Measurements from ENCODE around the gene NPB.
A peak's percentile ranks its signal among the peaks of the same experiment; 100 is the strongest.

The NPB gene

DNA sequence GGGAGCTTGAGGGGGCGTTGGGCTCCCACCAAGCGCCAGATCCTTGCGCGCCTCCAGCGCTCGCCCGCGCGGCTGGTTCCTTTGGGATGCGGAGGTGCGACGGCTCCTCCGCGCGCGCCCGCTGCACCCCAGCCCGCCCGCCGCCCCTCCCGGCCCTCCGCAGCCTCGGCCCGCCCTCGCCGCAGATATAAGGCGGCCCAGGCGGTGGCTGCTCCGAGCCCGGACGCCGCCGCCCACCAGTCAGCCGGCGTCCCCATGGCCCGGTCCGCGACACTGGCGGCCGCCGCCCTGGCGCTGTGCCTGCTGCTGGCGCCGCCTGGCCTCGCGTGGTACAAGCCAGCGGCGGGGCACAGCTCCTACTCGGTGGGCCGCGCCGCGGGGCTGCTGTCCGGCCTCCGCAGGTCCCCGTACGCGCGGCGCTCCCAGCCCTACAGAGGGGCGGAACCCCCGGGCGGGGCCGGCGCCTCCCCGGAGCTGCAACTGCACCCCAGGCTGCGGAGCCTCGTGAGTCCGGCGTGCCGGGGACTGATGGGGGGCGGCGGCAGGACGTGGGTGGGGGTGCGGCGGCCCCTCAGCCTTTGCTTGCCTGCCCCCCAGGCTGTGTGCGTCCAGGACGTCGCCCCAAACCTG lies at the start of gene NPB:
NPB (plus strand) TSS at position 216 of the 630 bp plus-strand sequence; CDS start at position 256, 40 bp downstream.
- FAIRE-seq = no peak

DNA sequence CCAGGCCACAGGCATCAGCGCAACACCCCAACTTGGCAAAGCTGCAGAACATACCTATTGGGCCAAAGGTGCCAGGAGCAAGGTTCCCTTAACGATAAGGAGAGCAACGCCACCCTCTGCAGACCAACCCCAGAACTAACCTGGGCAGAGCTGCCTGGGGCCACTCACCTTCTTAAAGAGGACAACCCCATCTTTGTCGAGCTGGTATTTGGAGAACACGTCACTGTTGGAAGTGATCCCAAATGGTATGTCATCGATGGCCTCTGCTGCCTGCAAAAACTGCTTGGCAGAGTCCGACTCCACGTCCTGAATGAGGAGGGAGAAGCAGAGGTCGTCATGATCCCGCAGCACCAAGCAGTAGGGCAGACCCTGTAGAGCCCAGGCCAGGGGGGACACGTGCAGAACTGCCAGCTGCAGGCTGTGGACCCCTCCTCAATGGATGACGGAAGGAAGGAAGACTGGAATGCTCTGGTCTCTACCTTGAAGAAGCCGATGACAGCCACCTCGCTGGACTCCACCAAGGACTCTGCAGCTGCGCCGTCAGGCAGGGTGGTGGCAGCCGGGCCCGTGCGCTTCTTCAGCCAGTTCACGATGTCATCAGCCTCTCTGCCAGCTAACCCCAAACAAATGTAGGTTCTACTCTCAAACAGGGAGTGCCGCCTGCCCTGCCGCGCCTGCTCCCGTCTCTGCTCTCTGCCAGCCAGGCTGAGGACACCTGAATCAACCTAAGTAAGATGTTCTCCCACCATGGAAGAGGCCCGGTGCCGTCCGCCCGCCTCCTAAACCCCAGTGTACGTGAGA lies 46.9 kb upstream of the NPB start:
- no peak for FAIRE-seq

DNA sequence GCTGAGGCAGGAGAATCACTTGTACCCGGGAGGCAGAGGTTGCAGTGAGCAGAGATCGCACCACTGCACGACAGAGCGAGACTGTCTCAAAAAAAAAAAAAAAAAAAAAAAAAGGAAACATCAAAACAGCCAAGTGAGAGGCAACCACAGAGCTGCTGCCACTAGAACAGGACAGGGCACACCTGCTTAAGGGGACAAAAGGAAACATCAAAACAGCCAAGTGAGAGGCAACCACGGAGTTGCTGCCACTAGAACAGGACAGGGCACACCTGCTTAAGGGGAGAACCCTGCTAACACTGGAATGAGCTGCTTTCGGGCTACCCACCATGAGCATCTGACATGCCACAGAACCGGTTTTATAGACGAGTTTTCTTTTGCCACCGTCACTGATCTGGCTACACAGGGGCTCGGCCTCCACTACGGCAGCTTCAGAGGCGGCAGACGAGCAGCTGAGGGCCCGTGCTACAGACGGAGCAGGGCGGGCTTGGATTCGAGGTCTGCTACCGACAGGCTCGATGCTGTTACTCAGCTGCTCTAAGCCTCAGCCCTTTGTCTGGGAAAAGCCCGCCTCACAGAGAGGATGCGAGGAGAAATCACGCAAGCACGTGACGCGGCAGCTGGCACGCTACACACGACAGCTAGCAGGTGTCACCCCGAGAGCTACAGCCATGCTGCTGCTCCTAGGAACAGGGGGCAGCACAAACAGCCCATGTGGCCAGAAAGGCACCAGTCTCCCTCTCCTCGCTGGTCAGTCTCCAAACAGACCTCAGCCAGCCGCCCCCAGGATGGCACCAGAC lies 43.7 kb upstream of the NPB start:
- FAIRE-seq = no peak

DNA sequence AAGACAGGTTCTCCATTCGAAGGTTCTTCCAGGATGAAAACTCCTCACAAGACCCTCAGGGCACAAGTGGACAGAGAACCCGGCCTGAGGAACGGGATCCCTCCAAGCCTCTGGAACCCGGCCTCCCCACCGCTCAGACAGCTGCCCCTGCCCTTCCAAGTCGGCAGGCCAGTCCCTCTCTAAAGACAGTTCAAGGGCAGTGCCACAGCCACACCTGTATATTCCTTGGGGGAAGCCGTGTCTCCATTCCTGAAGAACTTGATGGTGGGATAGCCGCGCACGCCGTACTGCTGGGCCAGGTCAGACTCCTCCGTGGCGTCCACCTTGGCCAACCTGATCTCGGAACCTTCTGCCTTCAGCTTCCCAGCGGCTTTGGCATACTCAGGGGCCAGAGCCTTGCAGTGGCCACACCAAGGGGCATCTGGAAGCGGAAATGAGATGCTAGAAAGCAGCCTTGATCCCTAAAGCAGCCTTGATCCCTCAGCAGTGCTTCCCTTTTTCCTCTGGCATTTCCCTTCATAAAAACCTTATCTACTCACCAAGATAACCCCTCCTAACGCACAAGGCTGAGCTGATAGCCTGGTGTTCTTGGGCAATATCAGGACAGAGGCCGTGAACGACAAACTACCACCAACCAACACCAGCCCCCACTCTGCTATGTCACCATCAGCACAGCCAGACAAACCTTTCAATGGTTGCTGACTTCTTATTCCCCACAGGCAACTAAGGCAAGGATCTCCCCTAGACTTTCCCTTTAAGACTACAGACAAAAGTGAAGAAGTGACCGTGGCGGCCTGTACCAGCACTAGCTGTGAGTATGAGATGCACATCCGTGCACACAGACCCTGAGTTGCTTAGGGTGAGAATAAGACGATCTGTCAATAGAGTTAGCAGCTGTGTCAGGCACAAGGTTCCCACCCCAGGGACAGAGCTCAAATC lies 42.8 kb upstream of the NPB start:
- FAIRE-seq = no peak

DNA sequence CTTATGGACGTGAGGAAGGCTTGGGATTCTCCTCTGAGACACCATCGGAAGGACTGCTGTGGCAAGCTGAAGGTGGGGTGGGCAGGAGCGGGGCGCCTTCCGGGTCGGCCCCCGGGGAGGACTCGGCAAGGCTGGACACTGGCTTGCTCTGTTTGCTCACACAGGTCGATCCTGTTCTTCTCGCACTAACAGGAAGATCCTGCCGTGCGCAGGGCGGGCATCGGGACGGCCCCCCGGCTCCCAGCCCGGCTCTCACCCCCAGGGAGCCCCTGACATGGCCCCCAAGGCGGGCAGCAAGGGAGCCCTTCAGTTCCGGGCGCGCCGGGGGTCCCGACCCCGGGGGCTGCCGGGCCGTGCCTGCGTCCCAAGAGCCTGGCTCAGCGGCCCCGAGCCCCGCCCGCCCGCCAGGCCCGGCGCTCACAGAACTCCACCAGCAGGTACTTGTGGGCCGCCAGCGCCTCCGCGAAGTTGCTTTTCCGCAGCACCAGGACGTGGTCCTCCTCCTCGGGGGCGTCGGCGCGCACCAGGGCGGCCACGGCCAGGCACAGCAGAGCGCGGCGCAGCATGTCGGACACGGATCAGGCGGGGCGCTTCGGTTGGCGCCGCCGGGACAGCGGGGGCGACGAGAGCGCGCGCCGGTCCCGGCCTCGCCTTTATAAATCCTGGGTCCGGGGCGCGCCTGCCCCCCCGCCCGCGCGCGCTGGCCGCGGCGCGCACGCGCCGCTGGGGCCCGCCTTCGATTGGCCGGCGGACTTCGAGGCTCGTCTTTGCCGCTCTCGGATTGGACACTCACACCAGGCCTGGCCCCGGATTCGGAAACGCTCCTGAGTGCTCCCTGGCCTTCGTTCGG lies 41.9 kb upstream of the NPB start, which contains the start of gene P4HB:
P4HB (minus strand) TSS at position 630 of the 850 bp plus-strand sequence; CDS start at position 566, 64 bp downstream.
- FAIRE-seq = no peak

DNA sequence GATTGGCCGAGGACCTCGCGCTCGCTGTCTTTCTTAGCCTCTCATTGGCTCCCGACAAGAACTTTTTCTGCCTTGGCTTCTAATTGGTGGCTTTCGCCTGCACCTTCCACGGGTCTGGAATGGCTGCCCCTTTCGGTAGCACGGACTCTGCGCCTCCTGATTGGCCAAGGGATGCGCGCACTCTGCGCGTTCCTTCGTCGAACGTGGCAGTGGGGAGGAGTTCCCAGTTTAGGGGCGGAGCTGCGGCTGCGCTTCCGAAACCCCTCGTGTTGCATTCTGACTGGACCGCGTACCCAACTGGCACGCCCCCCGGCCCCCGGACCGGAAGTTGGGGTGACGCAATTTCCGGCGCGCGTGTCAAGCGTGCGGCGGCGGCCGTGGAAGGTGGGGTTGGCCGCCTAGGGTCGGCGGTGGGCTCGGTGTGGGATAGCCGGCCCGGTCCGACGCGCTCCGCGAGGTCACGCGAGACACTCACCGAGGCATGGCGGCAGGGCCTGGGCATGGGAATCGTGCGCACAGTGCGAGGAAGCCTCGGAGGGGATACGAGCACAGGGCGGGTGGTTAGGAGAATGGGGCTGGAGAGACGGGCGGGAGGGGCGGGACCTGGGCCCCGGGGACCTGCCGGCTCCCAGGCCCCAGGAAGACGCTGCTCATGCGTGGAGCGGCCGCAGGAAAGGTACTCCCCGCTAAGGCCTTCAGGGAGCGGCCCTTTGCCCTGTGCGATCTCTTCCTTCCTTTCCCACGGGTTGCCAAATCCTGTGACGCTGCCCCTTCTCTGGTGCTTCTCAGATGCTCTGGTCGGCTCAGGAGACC lies 41.1 kb upstream of the NPB start:
- peak; percentile 84 for FAIRE-seq

DNA sequence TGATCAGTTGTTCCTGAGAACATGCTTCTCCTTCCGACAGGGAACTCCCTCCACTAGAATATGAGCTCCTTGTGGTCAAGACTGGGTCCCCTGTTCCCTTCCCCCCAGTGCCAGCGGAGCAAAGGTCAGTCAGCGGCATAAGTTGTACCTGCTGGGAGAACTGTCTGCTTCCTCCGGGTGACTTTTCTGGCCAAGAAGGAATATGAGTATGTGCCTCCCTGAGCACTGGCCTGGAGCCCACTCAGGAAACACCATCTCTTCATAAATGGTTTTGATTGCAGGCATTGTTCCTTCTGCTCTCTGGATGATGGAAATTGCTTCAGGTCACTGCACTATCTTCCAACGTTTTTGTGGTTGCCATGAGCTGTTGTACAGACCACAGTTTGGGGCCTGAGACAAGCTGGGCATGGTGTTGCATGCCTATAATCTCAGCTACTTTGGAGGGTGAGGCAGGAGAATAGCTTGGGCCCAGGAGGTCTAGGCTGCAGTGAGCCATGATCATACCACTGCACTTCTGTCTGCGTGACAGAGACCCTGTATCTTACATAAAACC lies 38.8 kb upstream of the NPB start:
- no peak for FAIRE-seq

DNA sequence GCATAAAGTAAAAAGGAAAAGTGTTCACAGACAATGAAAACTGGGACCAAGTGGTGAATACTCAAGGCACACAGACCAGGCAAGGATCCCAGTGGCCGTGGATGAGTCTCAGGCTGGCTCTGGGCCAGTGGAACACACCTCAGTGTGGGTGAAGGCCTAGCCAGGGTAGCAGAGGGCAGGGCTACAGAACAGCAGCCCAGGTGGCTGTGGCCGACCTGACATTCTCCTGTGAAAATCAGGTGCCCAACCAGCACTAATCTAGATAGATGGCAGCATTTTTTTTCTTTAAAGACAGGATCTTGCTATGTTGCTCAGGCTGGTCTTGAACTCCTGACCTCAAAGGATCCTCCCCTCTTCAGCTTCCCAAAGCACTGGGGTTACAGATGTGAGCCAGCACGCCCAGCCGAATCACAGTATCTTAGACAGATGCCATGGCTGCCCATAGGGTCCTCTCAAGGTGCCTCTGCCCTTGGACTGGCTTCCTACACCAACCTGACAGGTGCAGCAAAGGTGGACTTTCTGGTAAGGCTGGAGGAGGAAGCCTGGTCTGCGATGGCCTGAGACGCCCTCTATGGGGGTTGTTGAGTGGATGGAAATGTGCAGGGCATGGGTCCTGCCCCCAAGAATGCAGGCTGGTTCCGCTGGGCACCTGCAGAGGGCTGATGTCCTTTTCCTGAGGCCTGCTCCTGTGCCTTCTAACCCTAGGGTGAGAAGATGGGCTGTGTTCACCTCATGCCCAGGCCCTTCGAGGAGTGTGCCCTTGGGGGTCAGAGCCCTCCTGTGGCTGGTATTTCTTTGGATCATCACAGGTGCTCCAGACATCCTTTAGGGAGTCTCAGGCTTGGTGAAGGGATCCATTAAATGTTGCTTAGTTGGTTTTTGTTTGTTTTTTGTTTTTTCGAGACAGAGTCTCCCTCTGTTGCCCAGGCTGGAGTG lies 37.9 kb upstream of the NPB start:
- no peak for FAIRE-seq

DNA sequence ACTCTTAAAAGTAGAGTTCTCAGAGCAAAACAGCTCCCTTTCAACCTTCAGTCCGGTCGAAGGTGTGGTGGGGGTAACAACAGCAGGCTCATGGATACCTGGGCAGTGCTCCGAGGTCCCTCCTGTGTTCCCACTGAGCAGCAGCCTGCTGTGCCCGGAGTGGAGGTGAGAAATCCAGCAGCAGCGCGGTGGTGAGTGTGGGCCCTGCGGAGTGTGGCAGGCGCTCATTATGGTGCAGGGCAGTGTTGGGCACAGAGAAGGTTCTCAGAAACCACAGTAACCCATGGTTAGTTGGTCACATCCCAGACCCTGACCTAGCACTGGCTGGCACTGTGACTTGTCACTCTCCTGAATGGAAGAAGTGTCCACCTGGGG lies 36.7 kb upstream of the NPB start:
- no peak for FAIRE-seq

DNA sequence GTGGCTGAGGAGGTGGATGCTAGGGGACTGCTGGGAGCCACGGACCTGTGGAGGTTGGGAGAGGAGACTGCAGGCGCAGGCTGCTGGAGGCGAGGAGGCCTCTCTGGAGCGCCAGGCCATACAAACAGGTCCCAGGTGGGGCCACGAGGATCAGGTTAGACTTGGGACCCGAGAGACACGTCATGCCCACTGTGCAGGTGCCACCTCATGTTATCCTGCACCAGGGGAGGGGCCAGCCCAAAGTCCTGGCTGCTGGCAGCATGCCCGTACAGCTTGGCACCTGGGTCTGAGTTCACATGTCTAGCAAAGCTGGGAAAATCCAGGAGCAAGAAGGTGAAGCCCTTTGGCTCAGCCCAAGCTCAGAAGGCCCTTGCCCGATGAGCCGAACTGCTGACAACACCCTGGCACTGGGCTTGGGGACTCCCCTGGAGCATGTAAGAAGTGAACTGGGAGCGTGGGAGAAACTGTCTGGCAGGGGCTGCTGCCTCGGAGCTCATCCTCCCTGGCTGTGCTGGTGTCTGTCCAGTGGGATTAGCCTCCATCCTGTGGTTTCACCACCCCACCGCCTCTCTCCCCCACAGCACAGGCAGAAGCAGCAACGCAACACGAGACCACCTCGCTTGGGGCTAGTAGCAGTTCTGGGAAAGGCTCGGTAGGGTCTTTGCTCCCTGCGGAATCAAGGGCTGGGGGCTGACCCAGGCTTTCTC lies 36.2 kb upstream of the NPB start:
- FAIRE-seq = no peak

DNA sequence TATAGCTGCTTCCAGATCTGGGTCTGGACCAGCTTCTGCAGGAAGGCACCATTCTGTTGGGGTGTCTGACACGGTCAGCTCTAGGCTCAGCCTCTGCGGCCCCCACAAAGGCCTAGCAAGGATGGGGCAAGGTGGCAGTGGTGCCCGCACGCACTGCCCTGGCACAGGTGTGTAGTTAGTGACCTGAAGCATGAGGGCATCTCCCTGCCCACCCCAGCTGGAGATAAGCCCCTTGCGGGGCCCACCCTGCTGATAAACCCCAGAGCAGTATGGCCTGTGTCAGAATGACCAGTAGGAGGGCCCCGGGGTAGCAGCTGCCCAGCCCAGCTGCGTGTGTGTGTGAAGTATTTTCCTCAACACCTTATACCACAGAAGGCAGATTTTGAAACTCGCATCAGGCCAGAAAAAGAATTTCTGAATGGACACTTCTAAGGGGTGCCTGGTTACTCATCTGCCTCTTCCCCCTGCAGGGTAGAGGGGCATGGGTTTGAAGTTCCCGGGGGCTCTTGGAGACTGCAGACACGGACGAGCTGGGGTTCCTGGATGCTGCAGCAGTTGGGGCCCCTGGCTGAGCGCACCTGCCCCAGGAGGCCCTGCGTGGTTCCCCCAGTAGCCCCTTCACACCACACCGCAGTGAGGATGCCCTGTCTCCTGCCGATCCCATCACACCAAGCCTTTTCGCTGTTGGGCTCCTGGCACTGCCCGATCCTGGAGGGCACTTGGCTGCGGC lies 35.4 kb upstream of the NPB start:
- no peak for FAIRE-seq

DNA sequence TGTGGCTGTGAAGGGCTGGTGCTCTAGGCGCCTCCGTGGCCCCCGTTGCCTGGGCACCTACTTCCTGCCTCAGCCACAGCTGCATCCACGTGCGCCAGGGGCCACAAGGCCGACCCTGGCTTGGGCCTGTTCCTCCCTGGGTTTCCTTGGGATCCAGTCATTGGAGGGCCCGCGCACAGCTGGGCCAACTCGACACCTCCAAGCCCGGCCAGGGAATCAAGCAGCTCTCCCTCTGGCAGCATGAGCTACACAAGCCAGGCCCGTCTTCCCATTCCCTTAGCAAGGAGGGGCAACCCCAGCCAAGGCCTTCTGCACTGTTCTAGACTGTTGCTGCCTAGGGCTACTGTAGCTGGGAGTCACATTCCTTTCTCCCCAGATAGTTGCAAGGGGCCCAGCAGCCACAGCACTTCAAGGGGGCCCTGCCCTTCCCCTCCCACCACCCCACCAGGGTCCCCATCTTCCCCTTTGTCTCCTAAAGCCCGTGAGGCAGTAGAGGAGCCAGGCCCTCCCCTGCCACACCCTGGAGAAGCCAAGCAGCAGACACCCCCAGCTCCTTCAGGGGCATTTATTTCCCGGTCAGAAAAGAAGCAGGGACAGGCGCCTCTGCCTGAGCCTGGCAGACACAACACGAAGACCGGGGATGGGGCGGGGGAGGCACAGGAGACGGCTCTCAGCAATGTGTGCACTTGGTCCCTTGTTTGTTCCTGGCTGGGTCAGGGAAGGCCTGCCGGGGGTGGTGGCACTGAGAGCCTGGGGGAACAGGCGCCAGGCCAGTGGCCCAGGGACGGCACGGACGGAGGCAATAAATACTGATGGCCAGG lies 34.7 kb upstream of the NPB start:
- no peak for FAIRE-seq

DNA sequence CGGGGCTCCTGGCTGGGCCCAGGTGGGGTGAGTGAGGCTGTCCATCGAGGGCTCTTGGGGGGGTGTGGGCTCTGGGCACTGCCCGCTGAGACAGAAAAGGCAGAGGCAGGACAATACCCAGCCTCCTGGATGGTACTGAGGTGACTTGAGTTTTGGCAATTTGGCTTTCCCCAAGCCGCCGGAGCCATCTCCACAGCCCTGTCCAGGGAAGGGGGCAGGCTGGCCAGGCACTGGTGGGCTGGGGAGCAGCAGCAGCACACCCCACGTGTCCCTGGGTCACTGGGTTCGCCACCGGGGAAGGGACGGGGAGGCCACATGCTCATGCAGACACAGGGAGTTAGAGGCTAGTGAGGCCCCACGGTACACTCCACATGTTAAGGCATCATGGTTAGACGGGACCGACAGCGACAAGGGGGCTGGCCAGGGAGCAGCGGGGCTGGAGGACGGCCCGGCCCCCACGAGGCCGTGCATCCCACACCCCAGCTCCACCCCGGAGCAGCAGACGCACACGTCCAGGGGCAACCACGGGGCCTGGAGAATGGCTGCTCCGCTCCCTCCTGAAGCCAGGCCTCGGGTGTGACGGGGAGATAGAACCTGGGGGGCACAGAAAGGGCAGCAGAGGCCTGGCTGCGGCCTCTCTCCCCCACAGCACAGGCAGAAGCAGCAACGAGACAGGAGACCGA lies 33.9 kb upstream of the NPB start:
- no peak for FAIRE-seq

DNA sequence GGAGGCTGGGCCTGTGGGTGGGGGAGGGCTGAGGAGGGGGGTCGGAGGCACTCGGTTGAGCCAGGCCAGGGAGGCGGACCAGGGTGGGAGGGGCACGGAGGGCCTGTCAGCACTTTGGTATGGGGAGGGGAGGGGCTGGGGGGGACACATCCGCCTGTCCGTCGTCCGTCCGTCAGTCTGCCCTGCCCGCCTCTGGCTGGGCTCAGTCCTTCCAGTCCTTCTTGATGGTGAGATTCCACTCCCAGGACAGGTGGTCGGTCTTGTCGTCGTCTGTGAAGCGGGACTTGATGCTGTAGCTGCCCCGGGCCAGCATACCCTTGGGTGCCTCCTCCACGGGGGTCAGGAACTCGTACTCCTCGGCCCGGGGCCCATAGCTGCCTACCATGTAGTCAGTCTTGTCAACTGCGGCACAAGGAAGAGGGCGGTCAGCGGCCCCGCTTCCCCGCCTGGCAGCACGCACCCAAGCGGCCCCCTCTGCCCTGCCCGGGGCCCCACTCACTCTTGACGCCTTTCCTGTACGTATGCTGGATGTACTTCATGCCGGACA lies 33.3 kb upstream of the NPB start:
- no peak for FAIRE-seq

DNA sequence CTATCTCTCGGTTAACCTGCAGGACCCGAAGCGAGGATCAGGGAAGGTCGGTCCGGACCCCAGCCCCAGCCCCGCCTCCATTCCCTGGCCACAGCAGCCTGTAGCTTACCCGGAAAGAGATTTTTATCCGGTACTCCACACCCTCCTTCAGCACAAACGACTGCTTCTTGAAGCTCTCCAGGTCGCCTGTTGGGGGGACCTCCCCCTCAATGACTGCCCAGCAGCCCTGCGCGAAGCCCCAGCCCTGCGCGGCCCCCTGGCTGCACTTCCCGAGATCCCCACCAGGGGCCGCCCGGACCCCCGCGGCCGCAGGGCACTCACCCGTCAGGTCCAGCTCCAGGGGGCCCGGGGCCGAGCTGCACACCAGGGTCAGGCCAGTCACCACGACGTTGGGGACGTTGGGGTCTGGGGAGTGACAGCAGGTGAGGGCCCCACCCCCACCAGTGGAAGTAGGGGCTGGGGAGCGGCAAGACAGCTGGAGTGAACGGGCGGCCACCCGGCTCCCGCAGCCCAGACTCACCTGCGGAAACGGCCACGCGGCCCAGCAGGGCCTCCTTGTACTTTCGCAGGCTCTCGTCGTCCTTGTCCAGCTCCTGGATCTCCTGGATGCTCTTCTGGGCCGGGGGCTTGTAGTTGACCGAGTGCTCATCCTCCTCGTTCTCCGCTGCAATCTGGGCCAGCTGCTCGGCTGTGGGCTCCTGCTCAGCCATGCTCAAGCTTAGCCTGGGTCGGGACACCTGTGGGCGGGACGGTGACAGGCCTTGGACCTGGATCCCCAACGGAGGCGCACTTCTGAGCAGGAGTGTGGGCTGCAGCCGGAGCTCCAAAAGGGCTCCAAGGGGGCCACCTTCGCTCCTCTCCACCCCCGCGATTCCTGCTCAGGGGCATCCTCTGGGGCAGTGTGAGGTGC lies 32.6 kb upstream of the NPB start:
- FAIRE-seq = no peak

Measured in islet of Langerhans (tissue), 1 donor.